Measurements from ENCODE around the gene NELFB. TPM values are rescaled to one million over a fixed set of nuclear protein-coding genes. Genes with fewer than 3 reads are reported as not detected.
A peak's percentile ranks its signal among the peaks of the same experiment; 100 is the strongest.

The NELFB gene
- total and polyA plus RNA-seq, 9 of the 15 experiments (the other 6 are each of a cell fraction or from before 2014, with no cell fraction given), result 0.24 to 84.0 (median 29.7) TPM

- TF ChIP-seq SMC3 (conservative IDR thresholded peaks at IDR 0.05; ENCODE audit: insufficient read depth, low read depth, low read length) (no peak), NFIC (IDR thresholded peaks at IDR 0.05) (peak; percentile 45; the same call in 1 of the 2 replicates), EP300 (IDR thresholded peaks at IDR 0.05; ENCODE audit: low read length) (peak; percentile 77), FOXJ3 (CRISPR knock-in tag; IDR thresholded peaks at IDR 0.05) (no peak), MITF (IDR thresholded peaks at IDR 0.05) (no peak), GTF2A2 (tag; IDR thresholded peaks at IDR 0.05) (no peak), NFE2L1 (tag; IDR thresholded peaks at IDR 0.05; ENCODE audit: borderline replicate concordance, low read depth) (no peak), TCF7 (IDR thresholded peaks at IDR 0.05; ENCODE audit: borderline replicate concordance) (peak; percentile 70), ZNF551 (CRISPR knock-in tag; IDR thresholded peaks at IDR 0.05) (no peak), XRCC4 (IDR thresholded peaks at IDR 0.05; ENCODE audit: extremely low read depth, insufficient read depth, insufficient read length) (no peak), PREB (CRISPR knock-in tag; IDR thresholded peaks at IDR 0.05) (no peak), TCF3 (CRISPR knock-in tag; IDR thresholded peaks at IDR 0.05) (peak; percentile 71), ZBTB5 (IDR thresholded peaks at IDR 0.05) (no peak), LEF1 (IDR thresholded peaks at IDR 0.05) (peak; percentile 74; the same call in 1 of the 2 replicates), ZBTB1 (CRISPR knock-in tag; IDR thresholded peaks at IDR 0.05; ENCODE audit: borderline replicate concordance, low read depth) (no peak), ZNF695 (CRISPR knock-in tag; IDR thresholded peaks at IDR 0.05) (no peak), ZNF347 (CRISPR knock-in tag; IDR thresholded peaks at IDR 0.05; ENCODE audit: low read depth) (no peak), THAP12 (CRISPR knock-in tag; IDR thresholded peaks at IDR 0.05) (0 out of 2 replicates have a peak, but pooled peaks have one; percentile 18), CEBPB (tag; IDR thresholded peaks at IDR 0.05) (no peak), TCF7L2 (IDR thresholded peaks at IDR 0.05; ENCODE audit: low read depth, low read length) (no peak), RFX1 (IDR thresholded peaks at IDR 0.05) (no peak), SP1 (CRISPR knock-in tag; IDR thresholded peaks at IDR 0.05) (peak; percentile 84), ATF7 (IDR thresholded peaks at IDR 0.05) (peak; percentile 53; the same call in 1 of the 2 replicates), FOXK1 (CRISPR knock-in tag; IDR thresholded peaks at IDR 0.05; ENCODE audit: borderline replicate concordance) (no peak)
Observed at GRCh38 chr9:137218754-137219271, 36.3 kb upstream of the NELFB start (continued).
